H9 (cell line): ENCODE results near the gene PLEK. TPM values are rescaled to one million over a fixed set of nuclear protein-coding genes. Genes with fewer than 3 reads are reported as not detected.

Experiments used
- DNase-seq: peaks from one replicate; pipeline ENCODE4 v3.0.0-alpha.2; 2017
- H2AFZ ChIP-seq: one replicate; pipeline ENCODE4 v1.6.1; 2013; ENCODE audit warnings: mild to moderate bottlenecking, low read length, control low read depth, moderate library complexity
- H2AK5ac ChIP-seq: 2 replicates; pipeline ENCODE4 v1.6.1; 2013; ENCODE audit warnings: low read length, control low read depth, mixed read lengths; ENCODE audit not compliant: insufficient read length
- H2BK120ac ChIP-seq: one replicate; pipeline ENCODE4 v1.6.1; 2013; ENCODE audit warnings: low read depth, mild to moderate bottlenecking, low read length, control low read depth, inconsistent platforms; ENCODE audit not compliant: poor library complexity, severe bottlenecking
- H2BK12ac ChIP-seq: 2 replicates; pipeline ENCODE4 v1.6.1; 2013; ENCODE audit warnings: low read length, control low read depth, mixed read lengths, low read depth; ENCODE audit not compliant: insufficient read length
- H2BK15ac ChIP-seq: 2 replicates; pipeline ENCODE4 v1.6.1; 2013; ENCODE audit warnings: low read depth, low read length, control low read depth
- H2BK20ac ChIP-seq: one replicate; pipeline ENCODE4 v1.6.1; 2013; ENCODE audit warnings: low read depth, mild to moderate bottlenecking, low read length, control low read depth, inconsistent platforms; ENCODE audit not compliant: poor library complexity, severe bottlenecking
- H2BK5ac ChIP-seq: 2 replicates; pipeline ENCODE4 v1.6.1; 2013; ENCODE audit warnings: low read length, control low read depth, mixed read lengths; ENCODE audit not compliant: insufficient read length
- H3K14ac ChIP-seq: 2 replicates; pipeline ENCODE4 v1.6.1; 2013; ENCODE audit warnings: low read length, control low read depth; ENCODE audit not compliant: insufficient read depth
- H3K18ac ChIP-seq: 2 replicates; pipeline ENCODE4 v1.6.1; 2013; ENCODE audit warnings: low read depth, mild to moderate bottlenecking, mixed read lengths, low read length, control low read depth; ENCODE audit not compliant: insufficient read length
- H3K23ac ChIP-seq: 2 replicates; pipeline ENCODE4 v1.6.1; 2013; ENCODE audit warnings: low read length, control low read depth, mixed read lengths, low read depth; ENCODE audit not compliant: insufficient read length
- H3K23me2 ChIP-seq: 2 replicates; pipeline ENCODE4 v1.6.1; 2013; ENCODE audit warnings: low read depth, mild to moderate bottlenecking, mixed read lengths, low read length, control low read depth; ENCODE audit not compliant: insufficient read length, poor library complexity, severe bottlenecking
- H3K27ac ChIP-seq: 2 replicates; pipeline ENCODE4 v1.5.1; 2013; ENCODE audit warnings: low read length, control low read depth, mixed read lengths, low read depth; ENCODE audit not compliant: insufficient read length
- H3K27me3 ChIP-seq: 2 replicates; pipeline ENCODE4 v1.6.1; 2013; ENCODE audit warnings: low read length, control low read depth, inconsistent platforms; ENCODE audit not compliant: insufficient read depth
- H3K4ac ChIP-seq: 2 replicates; pipeline ENCODE4 v1.6.1; 2013; ENCODE audit warnings: low read depth, mild to moderate bottlenecking, control low read depth, inconsistent platforms, low read length, moderate library complexity
- H3K4me1 ChIP-seq: 2 replicates; pipeline ENCODE4 v1.6.1; 2013; ENCODE audit warnings: low read length, control low read depth, inconsistent platforms; ENCODE audit not compliant: insufficient read depth
- H3K4me2 ChIP-seq: 2 replicates; pipeline ENCODE4 v1.6.1; 2013; ENCODE audit warnings: low read length, control low read depth, mixed read lengths; ENCODE audit not compliant: insufficient read length, insufficient read depth
- H3K56ac ChIP-seq: 2 replicates; pipeline ENCODE4 v1.6.1; 2013; ENCODE audit warnings: low read depth, mild to moderate bottlenecking, mixed read lengths, low read length, control low read depth; ENCODE audit not compliant: insufficient read length
- H3K79me1 ChIP-seq: 2 replicates; pipeline ENCODE4 v1.6.1; 2013; ENCODE audit warnings: low read depth, mild to moderate bottlenecking, moderate library complexity, low read length, control low read depth, inconsistent platforms; ENCODE audit not compliant: insufficient read depth, poor library complexity, severe bottlenecking
- H3K79me2 ChIP-seq: 2 replicates; pipeline ENCODE4 v1.6.1; 2013; ENCODE audit warnings: low read length, control low read depth, inconsistent platforms; ENCODE audit not compliant: insufficient read depth
- H3K9ac ChIP-seq: 2 replicates; pipeline ENCODE4 v1.6.1; 2013; ENCODE audit warnings: low read length, control low read depth, mixed read lengths; ENCODE audit not compliant: insufficient read length; ENCODE audit errors: extremely low read depth
- H3K9me3 ChIP-seq: one replicate; pipeline ENCODE4 v1.6.1; 2013; ENCODE audit warnings: low read depth, low read length, inconsistent platforms; ENCODE audit not compliant: control insufficient read depth
- H3T11ph ChIP-seq: one replicate; pipeline ENCODE4 v1.6.1; 2013; ENCODE audit warnings: mild to moderate bottlenecking, low read length, control low read depth, inconsistent platforms
- H4K20me1 ChIP-seq: one replicate; pipeline ENCODE4 v1.6.1; 2013; ENCODE audit not compliant: control insufficient read depth, insufficient read length, insufficient read depth
- H4K5ac ChIP-seq: 2 replicates; pipeline ENCODE4 v1.6.1; 2013; ENCODE audit warnings: low read depth, mild to moderate bottlenecking, mixed read lengths, low read length, control low read depth; ENCODE audit not compliant: insufficient read length
- H4K8ac ChIP-seq: replicated peaks from 2 replicates; pipeline ENCODE4 v1.6.1; 2013; ENCODE audit warnings: low read length, control low read depth, mixed read lengths, low read depth; ENCODE audit not compliant: insufficient read length
- H4K91ac ChIP-seq: 2 replicates; pipeline ENCODE4 v1.6.1; 2013; ENCODE audit warnings: low read depth, mild to moderate bottlenecking, moderate library complexity, mixed read lengths, low read length, control low read depth; ENCODE audit not compliant: insufficient read length
- H3K27ac Mint-ChIP-seq, 3 experiments: 2 replicates in 2 of 3; 3 replicates in 1 of 3; pipeline ENCODE4 v1.8.0; 2020 to 2021; ENCODE audit warnings: mixed read lengths in 3 of 3, mild to moderate bottlenecking in 1 of 3, moderate library complexity in 1 of 3
- H3K27me3 Mint-ChIP-seq: 2 replicates; pipeline ENCODE4 v1.8.0; 2021; ENCODE audit warnings: low read depth, mild to moderate bottlenecking, moderate library complexity, mixed read lengths
- H3K36me3 Mint-ChIP-seq, 3 experiments: 2 replicates in 2 of 3; 3 replicates in 1 of 3; pipeline ENCODE4 v1.8.0; 2020 to 2021; ENCODE audit warnings: low read depth in 3 of 3, mixed read lengths in 3 of 3; ENCODE audit not compliant: insufficient read depth in 1 of 3
- H3K4me1 Mint-ChIP-seq, 2 experiments: 2 replicates each; pipeline ENCODE4 v1.8.0; 2020; ENCODE audit warnings: mixed read lengths in 2 of 2
- H3K4me3 Mint-ChIP-seq, 2 experiments: 2 replicates in 1 of 2; 3 replicates in 1 of 2; pipeline ENCODE4 v1.8.0; 2020 to 2021; ENCODE audit warnings: mild to moderate bottlenecking in 2 of 2, mixed read lengths in 2 of 2, moderate library complexity in 1 of 2
- H3K9me3 Mint-ChIP-seq, 2 experiments: 2 replicates in 1 of 2; 3 replicates in 1 of 2; pipeline ENCODE4 v1.8.0; 2020; ENCODE audit warnings: mild to moderate bottlenecking in 2 of 2, mixed read lengths in 2 of 2, moderate library complexity in 1 of 2
- WGBS: extraction: QIAGEN DNeasy Blood & Tissue Kit; methylation state at CpG from one replicate; pipeline ENCODE4 v1.1.7; 2013; ENCODE audit warnings: missing lambda C conversion rate, low lambda C conversion rate, mixed read lengths; ENCODE audit not compliant: insufficient read length; ENCODE audit errors: extremely low coverage; 5-methylcytosine and 5-hydroxymethylcytosine counted together
- total RNA-seq: library from RNA; stranded (reverse); gene quantifications from 2 replicates; pipeline ENCODE4 v1.2.1, GENCODE V29; 2021
- TF ChIP-seq, protein P1 (sequence below): fragments of 200-600 bp; sonication (generic); conservative IDR thresholded peaks from 3 replicates; pipeline ENCODE4 v1.8.0; 2021; ENCODE audit warnings: antibody characterized with exemption, mild to moderate bottlenecking

PLEK gene
- total RNA-seq, 1 experiment from 2014 or later: not detected

DNA sequence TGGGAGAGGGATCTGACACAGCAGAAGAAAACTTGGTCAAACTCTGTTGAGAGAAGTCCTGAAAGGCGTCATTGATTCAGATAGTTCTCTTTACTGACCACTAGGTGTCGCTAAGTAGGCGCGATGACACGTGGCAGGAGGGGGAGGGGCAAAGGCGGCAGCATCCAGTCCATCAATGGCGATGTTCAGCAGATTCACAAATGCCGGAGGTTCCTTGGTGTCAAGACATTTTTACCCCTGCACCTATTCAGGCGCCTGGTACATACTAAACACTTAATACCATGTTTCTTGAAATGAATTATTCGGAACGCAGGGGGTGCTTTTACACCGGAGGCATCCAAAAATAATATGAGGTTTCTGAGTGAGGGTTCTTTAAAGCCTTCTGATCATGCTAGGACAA is 3.0 kb upstream of the PLEK start:
- H2BK15ac ChIP-seq: no peak overlapping the region
- Mint-ChIP-seq H3K9me3 (peaks cover 0 to 3% of the 10 kb centered on the region in 2 experiments; a peak in 2 of 5 replicates), H3K27me3 (peaks cover 15% of the 10 kb centered on the region), H3K27ac (peak overlapping the region in 1 of 3 experiments; percentile 7; a peak in 1 of 7 replicates), H3K4me3 (peak overlapping the region in 1 of 2 experiments; percentile 44; a peak in 2 of 5 replicates), H3K36me3 (peaks cover 0 to 2% (median 0%) of the 10 kb centered on the region in 3 experiments; a peak in 1 of 7 replicates), H3K4me1 (peaks cover 4 to 10% of the 10 kb centered on the region in 2 experiments; a peak in 2 of 4 replicates)
- no peak overlapping the region for H2AK5ac ChIP-seq
- no peak overlapping the region for H3K14ac ChIP-seq
- H2AFZ ChIP-seq: no peak overlapping the region
- no peak overlapping the region for H3K4me2 ChIP-seq
- TF ChIP-seq, protein P1, sequence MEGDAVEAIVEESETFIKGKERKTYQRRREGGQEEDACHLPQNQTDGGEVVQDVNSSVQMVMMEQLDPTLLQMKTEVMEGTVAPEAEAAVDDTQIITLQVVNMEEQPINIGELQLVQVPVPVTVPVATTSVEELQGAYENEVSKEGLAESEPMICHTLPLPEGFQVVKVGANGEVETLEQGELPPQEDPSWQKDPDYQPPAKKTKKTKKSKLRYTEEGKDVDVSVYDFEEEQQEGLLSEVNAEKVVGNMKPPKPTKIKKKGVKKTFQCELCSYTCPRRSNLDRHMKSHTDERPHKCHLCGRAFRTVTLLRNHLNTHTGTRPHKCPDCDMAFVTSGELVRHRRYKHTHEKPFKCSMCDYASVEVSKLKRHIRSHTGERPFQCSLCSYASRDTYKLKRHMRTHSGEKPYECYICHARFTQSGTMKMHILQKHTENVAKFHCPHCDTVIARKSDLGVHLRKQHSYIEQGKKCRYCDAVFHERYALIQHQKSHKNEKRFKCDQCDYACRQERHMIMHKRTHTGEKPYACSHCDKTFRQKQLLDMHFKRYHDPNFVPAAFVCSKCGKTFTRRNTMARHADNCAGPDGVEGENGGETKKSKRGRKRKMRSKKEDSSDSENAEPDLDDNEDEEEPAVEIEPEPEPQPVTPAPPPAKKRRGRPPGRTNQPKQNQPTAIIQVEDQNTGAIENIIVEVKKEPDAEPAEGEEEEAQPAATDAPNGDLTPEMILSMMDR: peak; percentile 89
- WGBS: no CpG with 5 or more reads among the region's 12 CpGs
- no peaks in the 10 kb centered on the region for H3K23me2 ChIP-seq
- H3K79me1 ChIP-seq: no peaks in the 10 kb centered on the region
- H3K4me1 ChIP-seq: no peaks in the 10 kb centered on the region
- no peak overlapping the region for H2BK120ac ChIP-seq
- no peak overlapping the region for H4K8ac ChIP-seq
- no peaks in the 10 kb centered on the region for H3K9me3 ChIP-seq
- no peak overlapping the region for H2BK5ac ChIP-seq
- no peak overlapping the region for H3K27ac ChIP-seq
- no peak overlapping the region for H4K5ac ChIP-seq
- no peaks in the 10 kb centered on the region for H4K20me1 ChIP-seq
- no peak overlapping the region for H2BK12ac ChIP-seq
- no peaks in the 10 kb centered on the region for H3K79me2 ChIP-seq
- no peak overlapping the region for H2BK20ac ChIP-seq
- peak; percentile 71 for DNase-seq
- H3T11ph ChIP-seq: no peak overlapping the region
- no peak overlapping the region for H4K91ac ChIP-seq
- H3K18ac ChIP-seq: no peak overlapping the region
- H3K23ac ChIP-seq: no peak overlapping the region
- no peak overlapping the region for H3K56ac ChIP-seq
- no peak overlapping the region for H3K4ac ChIP-seq
- no peak overlapping the region for H3K9ac ChIP-seq
- H3K27me3 ChIP-seq: no peaks in the 10 kb centered on the region
